HepG2 (cell line): ENCODE data around the gene ABCB11. TPM values are rescaled to one million over a fixed set of nuclear protein-coding genes. Genes with fewer than 3 reads are reported as not detected.

Experiments
- HNF1B ChIP-seq: sonication (generic); formaldehyde crosslinking; IDR thresholded peaks from 2 replicates; pipeline ENCODE4 v1.5.1; 2020; ENCODE audit warnings: mild to moderate bottlenecking, moderate library complexity, missing genetic modification reagents
- HNRNPL ChIP-seq: fragments of 200-400 bp; formaldehyde crosslinking; IDR thresholded peaks from 2 replicates; pipeline ENCODE4 v1.6.1; 2017; ENCODE audit warnings: mild to moderate bottlenecking, low read depth, low read length
- JARID2 ChIP-seq: sonication (generic); formaldehyde crosslinking; IDR thresholded peaks from 2 replicates; pipeline ENCODE4 v1.8.1; 2023; ENCODE audit warnings: missing genetic modification reagents, inconsistent platforms; ENCODE audit not compliant: insufficient replicate concordance
- MEIS2 ChIP-seq: sonication (generic); formaldehyde crosslinking; IDR thresholded peaks from 2 replicates; pipeline ENCODE4 v1.9.0; 2021; ENCODE audit warnings: mild to moderate bottlenecking, missing genetic modification reagents
- RERE ChIP-seq: IDR thresholded peaks from 2 replicates; pipeline ENCODE4 v1.6.1; 2016; ENCODE audit warnings: low read depth, missing genetic modification reagents, missing compliant biosample characterization
- ZFP36L2 ChIP-seq: sonication (generic); formaldehyde crosslinking; IDR thresholded peaks from 2 replicates; pipeline ENCODE4 v1.4.0; 2020; ENCODE audit warnings: missing genetic modification reagents
- ZNF17 ChIP-seq: sonication (generic); formaldehyde crosslinking; IDR thresholded peaks from 2 replicates; pipeline ENCODE4 v1.5.0; 2020; ENCODE audit warnings: mild to moderate bottlenecking, missing genetic modification reagents
- ZNF558 ChIP-seq: sonication (generic); formaldehyde crosslinking; IDR thresholded peaks from 2 replicates; pipeline ENCODE4 v1.9.0; 2022; ENCODE audit warnings: mild to moderate bottlenecking, missing genetic modification reagents, borderline replicate concordance
- ZNF598 ChIP-seq: sonication (generic); formaldehyde crosslinking; IDR thresholded peaks from 2 replicates; pipeline ENCODE4 v1.5.1; 2020; ENCODE audit warnings: mild to moderate bottlenecking, missing genetic modification reagents, borderline replicate concordance
- polyA plus RNA-seq, 8 experiments: library from polyadenylated mRNA; depleted of rRNA in 3 of 8; stranded (reverse) in 7 of 8; unstranded in 1 of 8; fragments of >200 nt; fragmentation: Illumina TruSeq in 4 of 8; extraction: Trizol in 4 of 8; gene quantifications; 2 replicates each; pipeline versions ENCODE4 v1.2.1 to v1.2.3, GENCODE V29; 2011 to 2016; ENCODE audit warnings: low read depth in 4 of 8, missing spikeins in 1 of 8, mixed read lengths in 1 of 8; ENCODE audit not compliant: insufficient read depth in 1 of 8
- total RNA-seq, 5 experiments: library from RNA; depleted of rRNA; stranded (reverse); fragments of >200 nt; fragmentation: Illumina TruSeq; extraction: Trizol; gene quantifications; 2 replicates each; pipeline ENCODE4 v1.2.3, GENCODE V29; 2016; ENCODE audit warnings: low read depth in 1 of 5
- TF ChIP-seq, protein P1 (sequence below): sonication (generic); formaldehyde crosslinking; IDR thresholded peaks from 2 replicates; pipeline ENCODE4 v1.4.0; 2020; ENCODE audit warnings: mild to moderate bottlenecking, missing genetic modification reagents
- TF ChIP-seq, protein P2 (sequence below): sonication (generic); formaldehyde crosslinking; IDR thresholded peaks from 2 replicates; pipeline ENCODE4 v1.4.0; 2020; ENCODE audit warnings: mild to moderate bottlenecking, missing genetic modification reagents

Gene ABCB11
- total and polyA plus RNA-seq, 2 of the 13 experiments (the other 11 are each of a cell fraction or from before 2014, with no cell fraction given) = not detected

GRCh38 chr2:168890006-168890782 is 140.9 kb downstream of the ABCB11 start, which contains the start of gene SPC25 (continued):
- TF ChIP-seq HNF1B (CRISPR knock-in tag) (peak; percentile 29; the same call in 1 of the 2 replicates), ZNF17 (CRISPR knock-in tag) (no peak), ZNF598 (CRISPR knock-in tag) (peak; percentile 90), RERE (CRISPR knock-in tag) (no peak), MEIS2 (peak; percentile 46; the same call in 1 of the 2 replicates), ZFP36L2 (CRISPR knock-in tag) (no peak; the same call in 1 of the 2 replicates), ZNF558 (CRISPR knock-in tag) (no peak), JARID2 (CRISPR knock-in tag) (no peak), HNRNPL (no peak)
- TF ChIP-seq, protein P1, sequence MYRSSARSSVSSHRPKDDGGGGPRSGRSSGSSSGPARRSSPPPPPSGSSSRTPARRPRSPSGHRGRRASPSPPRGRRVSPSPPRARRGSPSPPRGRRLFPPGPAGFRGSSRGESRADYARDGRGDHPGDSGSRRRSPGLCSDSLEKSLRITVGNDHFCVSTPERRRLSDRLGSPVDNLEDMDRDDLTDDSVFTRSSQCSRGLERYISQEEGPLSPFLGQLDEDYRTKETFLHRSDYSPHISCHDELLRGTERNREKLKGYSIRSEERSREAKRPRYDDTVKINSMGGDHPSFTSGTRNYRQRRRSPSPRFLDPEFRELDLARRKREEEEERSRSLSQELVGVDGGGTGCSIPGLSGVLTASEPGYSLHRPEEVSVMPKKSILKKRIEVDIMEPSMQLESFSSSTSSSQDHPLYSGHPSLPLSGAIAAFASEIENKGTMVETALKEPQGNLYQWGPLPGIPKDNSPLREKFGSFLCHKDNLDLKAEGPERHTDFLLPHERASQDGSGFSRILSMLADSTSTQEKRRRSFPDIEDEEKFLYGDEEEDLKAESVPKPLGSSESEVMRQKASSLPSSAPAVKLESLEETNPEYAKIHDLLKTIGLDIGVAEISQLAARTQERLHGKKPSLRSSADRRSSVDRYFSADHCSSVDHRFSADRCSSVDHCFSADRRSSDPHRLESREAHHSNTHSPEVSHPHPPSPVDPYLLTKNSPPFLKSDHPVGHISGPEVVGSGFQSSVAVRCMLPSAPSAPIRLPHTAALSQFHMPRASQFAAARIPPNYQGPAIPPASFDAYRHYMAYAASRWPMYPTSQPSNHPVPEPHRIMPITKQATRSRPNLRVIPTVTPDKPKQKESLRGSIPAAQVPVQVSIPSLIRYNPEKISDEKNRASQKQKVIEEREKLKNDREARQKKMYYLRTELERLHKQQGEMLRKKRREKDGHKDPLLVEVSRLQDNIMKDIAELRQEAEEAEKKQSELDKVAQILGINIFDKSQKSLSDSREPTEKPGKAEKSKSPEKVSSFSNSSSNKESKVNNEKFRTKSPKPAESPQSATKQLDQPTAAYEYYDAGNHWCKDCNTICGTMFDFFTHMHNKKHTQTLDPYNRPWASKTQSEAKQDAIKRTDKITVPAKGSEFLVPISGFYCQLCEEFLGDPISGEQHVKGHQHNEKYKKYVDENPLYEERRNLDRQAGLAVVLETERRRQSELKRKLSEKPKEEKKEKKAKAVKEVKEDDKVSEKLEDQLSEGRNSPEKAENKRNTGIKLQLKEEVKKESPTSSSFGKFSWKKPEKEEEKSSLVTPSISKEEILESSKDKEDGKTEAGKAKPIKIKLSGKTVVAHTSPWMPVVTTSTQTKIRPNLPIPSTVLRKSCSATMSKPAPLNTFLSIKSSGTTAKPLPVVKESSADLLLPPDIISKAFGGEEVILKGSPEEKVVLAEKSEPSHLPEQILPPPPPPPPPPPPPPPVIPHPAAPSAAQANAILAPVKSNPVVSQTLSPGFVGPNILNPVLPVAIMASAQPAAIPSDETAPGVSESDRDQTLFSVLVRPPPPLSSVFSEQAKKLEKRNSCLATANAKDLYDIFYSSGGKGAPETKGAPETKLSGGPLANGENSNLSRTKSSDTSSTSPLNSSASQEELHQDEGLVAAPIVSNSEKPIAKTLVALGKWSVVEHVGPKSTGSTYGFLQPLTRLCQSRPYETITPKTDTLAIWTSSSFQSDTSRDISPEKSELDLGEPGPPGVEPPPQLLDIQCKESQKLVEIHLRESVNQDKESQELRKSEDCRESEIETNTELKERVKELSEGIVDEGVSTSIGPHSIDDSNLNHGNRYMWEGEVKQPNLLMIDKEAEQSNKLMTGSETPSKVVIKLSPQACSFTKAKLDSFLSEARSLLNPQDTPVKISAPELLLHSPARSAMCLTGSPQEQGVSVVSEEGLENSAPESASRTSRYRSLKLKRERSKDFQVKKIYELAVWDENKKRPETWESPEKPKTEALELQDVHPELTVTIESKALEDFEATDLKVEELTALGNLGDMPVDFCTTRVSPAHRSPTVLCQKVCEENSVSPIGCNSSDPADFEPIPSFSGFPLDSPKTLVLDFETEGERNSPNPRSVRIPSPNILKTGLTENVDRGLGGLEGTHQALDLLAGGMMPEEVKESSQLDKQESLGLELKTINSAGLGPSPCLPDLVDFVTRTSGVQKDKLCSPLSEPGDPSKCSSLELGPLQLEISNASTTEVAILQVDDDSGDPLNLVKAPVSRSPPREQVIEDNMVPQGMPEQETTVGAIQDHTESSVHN (CRISPR knock-in tag) = no peak
- TF ChIP-seq, protein P2, sequence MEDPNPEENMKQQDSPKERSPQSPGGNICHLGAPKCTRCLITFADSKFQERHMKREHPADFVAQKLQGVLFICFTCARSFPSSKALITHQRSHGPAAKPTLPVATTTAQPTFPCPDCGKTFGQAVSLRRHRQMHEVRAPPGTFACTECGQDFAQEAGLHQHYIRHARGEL (CRISPR knock-in tag) = no peak
